Mesenchymal stem cell (in vitro differentiated cells and primary cell): ENCODE data around the gene FAM78B.

Experiments used
- DNase-seq: peaks from one replicate; pipeline ENCODE4 v3.0.0-alpha.2; 2013
- H2AFZ ChIP-seq: one replicate; pipeline ENCODE4 v1.6.1; 2013; ENCODE audit warnings: low read depth, mild to moderate bottlenecking, control low read depth, inconsistent platforms, low read length, moderate library complexity
- H2AK5ac ChIP-seq: 2 replicates; pipeline ENCODE4 v1.6.1; 2013; ENCODE audit warnings: low read length, moderate library complexity, mild to moderate bottlenecking, inconsistent platforms; ENCODE audit not compliant: severe bottlenecking
- H2BK120ac ChIP-seq: one replicate; pipeline ENCODE4 v1.6.1; 2013; ENCODE audit warnings: low read depth, mild to moderate bottlenecking, inconsistent platforms, low read length, moderate library complexity
- H2BK12ac ChIP-seq, 2 experiments: one replicate each; pipeline ENCODE4 v1.6.1; 2013; ENCODE audit warnings: inconsistent platforms in 2 of 2, low read length in 2 of 2, mild to moderate bottlenecking in 2 of 2, moderate library complexity in 2 of 2, control low read depth in 1 of 2
- H2BK15ac ChIP-seq: one replicate; pipeline ENCODE4 v1.6.1; 2013; ENCODE audit warnings: mild to moderate bottlenecking, low read depth, inconsistent platforms; ENCODE audit not compliant: poor library complexity, severe bottlenecking
- H2BK5ac ChIP-seq: 2 replicates; pipeline ENCODE4 v1.6.1; 2013; ENCODE audit warnings: low read depth, mild to moderate bottlenecking, low read length, control low read depth, inconsistent platforms; ENCODE audit not compliant: poor library complexity, severe bottlenecking
- H3K14ac ChIP-seq, 2 experiments: one replicate each; pipeline ENCODE4 v1.6.1; 2013; ENCODE audit warnings: inconsistent platforms in 2 of 2, low read length in 2 of 2, control low read depth in 1 of 2, mild to moderate bottlenecking in 1 of 2, moderate library complexity in 1 of 2
- H3K18ac ChIP-seq, 2 experiments: one replicate each; pipeline ENCODE4 v1.6.1; 2013; ENCODE audit warnings: inconsistent platforms in 2 of 2, low read length in 2 of 2, control low read depth in 1 of 2, low read depth in 1 of 2, mild to moderate bottlenecking in 1 of 2
- H3K23ac ChIP-seq, 2 experiments: one replicate each; pipeline ENCODE4 v1.6.1; 2013; ENCODE audit warnings: inconsistent platforms in 2 of 2, low read length in 2 of 2, mild to moderate bottlenecking in 2 of 2, moderate library complexity in 2 of 2, control low read depth in 1 of 2
- H3K27ac ChIP-seq: 2 replicates; pipeline ENCODE4 v1.5.1; 2013; ENCODE audit warnings: mild to moderate bottlenecking, moderate library complexity, low read length, control low read depth, inconsistent platforms; ENCODE audit not compliant: poor library complexity, severe bottlenecking
- H3K27me3 ChIP-seq, 2 experiments: 2 replicates each; pipeline versions ENCODE4 v1.6.1 to v1.7.0; 2013; ENCODE audit warnings: low read length in 2 of 2, mild to moderate bottlenecking in 2 of 2, moderate library complexity in 2 of 2, control low read depth in 1 of 2, inconsistent platforms in 1 of 2; ENCODE audit not compliant: control insufficient read depth in 1 of 2, insufficient read depth in 1 of 2
- H3K36me3 ChIP-seq, 2 experiments: 2 replicates each; pipeline versions ENCODE4 v1.6.1 to v1.7.0; 2013; ENCODE audit warnings: low read length in 2 of 2, control low read depth in 1 of 2, inconsistent platforms in 1 of 2, low read depth in 1 of 2, mild to moderate bottlenecking in 1 of 2; ENCODE audit not compliant: insufficient read depth in 2 of 2, control insufficient read depth in 1 of 2
- H3K4ac ChIP-seq, 2 experiments: one replicate each; pipeline ENCODE4 v1.6.1; 2013; ENCODE audit warnings: inconsistent platforms in 2 of 2, low read length in 2 of 2, mild to moderate bottlenecking in 2 of 2, moderate library complexity in 2 of 2, control low read depth in 1 of 2, low read depth in 1 of 2
- H3K4me1 ChIP-seq: 2 replicates; pipeline ENCODE4 v1.6.1; 2013; ENCODE audit warnings: low read depth, low read length, control low read depth; ENCODE audit not compliant: control insufficient read depth, insufficient read depth
- H3K4me2 ChIP-seq: 2 replicates; pipeline ENCODE4 v1.6.1; 2013; ENCODE audit warnings: low read length, mild to moderate bottlenecking, inconsistent platforms; ENCODE audit not compliant: poor library complexity, severe bottlenecking
- H3K4me3 ChIP-seq, 2 experiments: 2 replicates each; pipeline versions ENCODE4 v1.5.1 to v1.7.0; 2013; ENCODE audit warnings: low read length in 2 of 2, mild to moderate bottlenecking in 2 of 2, control low read depth in 1 of 2, low read depth in 1 of 2; ENCODE audit not compliant: insufficient read depth in 1 of 2
- H3K79me1 ChIP-seq: replicated peaks from 2 replicates; pipeline ENCODE4 v1.6.1; 2013; ENCODE audit warnings: mild to moderate bottlenecking, control low read depth, low read length, inconsistent platforms; ENCODE audit not compliant: poor library complexity, severe bottlenecking
- H3K9ac ChIP-seq: 2 replicates; pipeline ENCODE4 v1.7.0; 2013; ENCODE audit warnings: mild to moderate bottlenecking, low read length, moderate library complexity
- H3K9me3 ChIP-seq: 2 replicates; pipeline ENCODE4 v1.7.0; 2013; ENCODE audit warnings: mild to moderate bottlenecking, low read length; ENCODE audit not compliant: control insufficient read depth
- H4K8ac ChIP-seq: one replicate; pipeline ENCODE4 v1.6.1; 2013; ENCODE audit warnings: inconsistent platforms, mild to moderate bottlenecking, low read length, moderate library complexity
- H4K91ac ChIP-seq: one replicate; pipeline ENCODE4 v1.6.1; 2013; ENCODE audit warnings: mild to moderate bottlenecking, low read length, inconsistent platforms
- WGBS: methylation state at CpG from one replicate; pipeline ENCODE4 v1.1.7; 2013; ENCODE audit warnings: mixed read lengths; 5-methylcytosine and 5-hydroxymethylcytosine counted together

FAM78B gene

GRCh38 chr1:166053395-166053794 is 113.4 kb downstream of the FAM78B start:
- Histone ChIP-seq H3K23ac (no peak overlapping the region), H3K4me3 (no peak overlapping the region), H4K91ac (no peak overlapping the region), H3K79me1 (no peaks in the 10 kb centered on the region), H2BK12ac (no peak overlapping the region), H3K14ac (no peak overlapping the region), H3K4ac (no peak overlapping the region), H4K8ac (no peak overlapping the region), H3K27me3 (no peaks in the 10 kb centered on the region), H2BK5ac (no peak overlapping the region), H3K18ac (no peak overlapping the region), H3K9me3 (no peaks in the 10 kb centered on the region), H3K27ac (no peak overlapping the region), H2BK15ac (no peak overlapping the region), H3K4me2 (no peak overlapping the region), H3K4me1 (no peaks in the 10 kb centered on the region), H2AK5ac (no peak overlapping the region), H2AFZ (no peak overlapping the region), H3K36me3 (no peaks in the 10 kb centered on the region), H2BK120ac (no peak overlapping the region), H3K9ac (no peak overlapping the region)
- DNase-seq = no peak
- WGBS = 81% methylated on average over 2 of the region's 3 CpGs

GRCh38 chr1:166040202-166040997 is 126.4 kb downstream of the FAM78B start:
- no peak overlapping the region for H3K18ac ChIP-seq
- no peak overlapping the region for H3K14ac ChIP-seq
- no peaks in the 10 kb centered on the region for H3K9me3 ChIP-seq
- H3K4me1 ChIP-seq = no peaks in the 10 kb centered on the region
- no peak overlapping the region for H4K8ac ChIP-seq
- no peaks in the 10 kb centered on the region for H3K36me3 ChIP-seq
- H2BK15ac ChIP-seq = no peak overlapping the region
- H2BK5ac ChIP-seq = no peak overlapping the region
- H2AFZ ChIP-seq = no peak overlapping the region
- H3K4me2 ChIP-seq = no peak overlapping the region
- no peak overlapping the region for H3K9ac ChIP-seq
- 46% methylated on average over 6 of the region's 8 CpGs for WGBS
- no peak overlapping the region for H2AK5ac ChIP-seq
- no peak for DNase-seq
- no peak overlapping the region for H4K91ac ChIP-seq
- H3K27me3 ChIP-seq = no peaks in the 10 kb centered on the region
- H2BK12ac ChIP-seq = no peak overlapping the region
- H3K4me3 ChIP-seq = no peak overlapping the region
- no peak overlapping the region for H3K27ac ChIP-seq
- H3K4ac ChIP-seq = no peak overlapping the region
- H2BK120ac ChIP-seq = no peak overlapping the region
- H3K23ac ChIP-seq = no peak overlapping the region
- H3K79me1 ChIP-seq = no peaks in the 10 kb centered on the region

GRCh38 chr1:166039436-166040201 is 127.2 kb downstream of the FAM78B start:
- no peaks in the 10 kb centered on the region for H3K79me1 ChIP-seq
- no peak overlapping the region for H3K9ac ChIP-seq
- H3K4ac ChIP-seq = no peak overlapping the region
- 86% methylated on average over 6 of the region's 9 CpGs for WGBS
- H2BK120ac ChIP-seq = no peak overlapping the region
- H3K27ac ChIP-seq = no peak overlapping the region
- H3K4me3 ChIP-seq = no peak overlapping the region
- no peaks in the 10 kb centered on the region for H3K36me3 ChIP-seq
- no peak overlapping the region for H2AFZ ChIP-seq
- H3K4me1 ChIP-seq = no peaks in the 10 kb centered on the region
- H2AK5ac ChIP-seq = no peak overlapping the region
- no peaks in the 10 kb centered on the region for H3K9me3 ChIP-seq
- H4K91ac ChIP-seq = no peak overlapping the region
- no peak for DNase-seq
- no peaks in the 10 kb centered on the region for H3K27me3 ChIP-seq
- H3K14ac ChIP-seq = no peak overlapping the region
- H3K23ac ChIP-seq = no peak overlapping the region
- H2BK5ac ChIP-seq = no peak overlapping the region
- H2BK15ac ChIP-seq = no peak overlapping the region
- no peak overlapping the region for H3K18ac ChIP-seq
- H4K8ac ChIP-seq = no peak overlapping the region
- no peak overlapping the region for H2BK12ac ChIP-seq
- no peak overlapping the region for H3K4me2 ChIP-seq

GRCh38 chr1:166036092-166036491 is 130.7 kb downstream of the FAM78B start:
- Histone ChIP-seq H3K9ac (no peak overlapping the region), H2AFZ (no peak overlapping the region), H3K18ac (no peak overlapping the region), H2BK15ac (no peak overlapping the region), H2BK12ac (no peak overlapping the region), H2BK5ac (no peak overlapping the region), H4K91ac (no peak overlapping the region), H3K27me3 (no peaks in the 10 kb centered on the region), H3K23ac (no peak overlapping the region), H3K4me3 (no peak overlapping the region), H3K27ac (no peak overlapping the region), H3K36me3 (no peaks in the 10 kb centered on the region), H3K4me2 (no peak overlapping the region), H3K9me3 (no peaks in the 10 kb centered on the region), H2BK120ac (no peak overlapping the region), H3K4me1 (no peaks in the 10 kb centered on the region), H3K4ac (no peak overlapping the region), H2AK5ac (no peak overlapping the region), H3K79me1 (no peaks in the 10 kb centered on the region), H4K8ac (no peak overlapping the region), H3K14ac (no peak overlapping the region)
- 76% methylated on average over 5 of the region's 5 CpGs for WGBS
- no peak for DNase-seq
